ENCODE measurements around the gene FBXO31. TPM values are rescaled to one million over a fixed set of nuclear protein-coding genes. Genes with fewer than 3 reads are reported as not detected.

The FBXO31 gene
- total and polyA plus RNA-seq, 10 of the 15 experiments (the other 5 are each of a cell fraction or from before 2014, with no cell fraction given), result 0.19 to 33.1 (median 10.3) TPM

DNA sequence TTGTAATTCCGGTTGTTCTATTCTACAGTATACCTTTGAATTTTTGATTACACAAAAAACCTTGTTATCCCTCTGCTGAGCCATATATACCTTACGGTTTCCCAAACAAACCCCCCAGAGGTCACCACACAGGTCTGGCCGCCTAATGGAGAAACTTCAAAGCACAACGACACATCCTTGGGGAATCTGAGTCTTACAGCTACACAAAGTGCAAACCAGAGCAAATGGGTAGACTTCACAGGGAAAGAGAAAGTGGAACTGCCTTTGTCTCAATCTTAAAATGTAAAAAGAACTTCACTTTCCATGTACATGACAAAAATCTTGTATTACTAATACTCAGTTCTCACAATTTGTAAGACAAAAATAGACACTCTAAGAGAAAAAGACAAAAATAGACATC, 2.7 kb downstream of the FBXO31 start:
- Histone ChIP-seq H3K4me1 (ENCODE audit: control insufficient read depth, insufficient read depth, low read length) (peaks cover 10% of the 10 kb centered on the region), H3K27ac (ENCODE audit: control insufficient read depth, insufficient read depth) (peak overlapping the region; percentile 81), H3K9ac (ENCODE audit: control insufficient read depth, insufficient read depth, low read length) (peak overlapping the region; percentile 76), H3K9me3 (replicated peaks; ENCODE audit: control insufficient read depth, insufficient read depth, low read length) (no peaks in the 10 kb centered on the region), H3K79me2 (ENCODE audit: control insufficient read depth, insufficient read depth, low read length) (peaks cover 58% of the 10 kb centered on the region), H3K4me2 (ENCODE audit: control insufficient read depth, insufficient read depth) (peak overlapping the region; percentile 79), H3K27me3 (replicated peaks in 1 of 2; ENCODE audit: control insufficient read depth in 2 of 2, insufficient read depth in 2 of 2, low read length in 1 of 2) (no peaks in the 10 kb centered on the region), H3K4me3 (peak overlapping the region; percentile 77), H2AFZ (ENCODE audit: control insufficient read depth, low read depth, low read length) (peak overlapping the region; percentile 56; the same call in 1 of the 2 replicates), H3K36me3 (ENCODE audit: control insufficient read depth in 2 of 2, insufficient read depth in 2 of 2, low read length in 1 of 2) (peaks cover 0 to 3% of the 10 kb centered on the region in 2 experiments; a peak in 1 of 4 replicates), H4K20me1 (ENCODE audit: control insufficient read depth, insufficient read depth) (no peaks in the 10 kb centered on the region; the same call in 1 of the 2 replicates)
- peak; percentile 19 for DNase-seq (ENCODE audit: low read depth, low spot score)
- TSS peak; percentile 59 for BruUV-seq (replicated peaks)
- intact Hi-C loops (cut with micrococcal nuclease; ENCODE audit: unreplicated experiment) (loop anchor here (10.0 kb wide), 1 partner anchor 1074 kb away; the partner anchor contains the start of gene ZFPM1), in situ Hi-C loops (cut with MboI) (loop anchor here (10.0 kb wide), 1 partner anchor 484 kb away; the partner anchor contains the start of gene SLC7A5)
- CTCF ChIA-PET, result interaction anchor here (0.7 to 4.8 kb wide), 4 partner anchors 13 to 64 kb away, joined by 3 to 40 read pairs (median 4); partner anchors contain the start of gene C16orf95
- ATAC-seq, result 0 out of 3 replicates have a peak, but pooled peaks have one; percentile 1
- RAD21 ChIA-PET (ENCODE audit: unreplicated experiment), result interaction anchor here (0.7 to 1.1 kb wide), 2 partner anchors 13 to 62 kb away, joined by 3 to 5 read pairs; no protein-coding TSS in a partner anchor
- SMC1A ChIA-PET (ENCODE audit: uncharacterized antibody, unreplicated experiment), result interaction anchor here (0.7 to 1.2 kb wide), 2 partner anchors 8 to 57 kb away, joined by 3 to 4 read pairs; no protein-coding TSS in a partner anchor
- peak; percentile 80 for FAIRE-seq
- 4% methylated on average over 4 of the region's 4 CpGs for WGBS (ENCODE audit: insufficient coverage, insufficient replicate concordance, low lambda C conversion rate, missing lambda C conversion rate)
- POLR2A ChIA-PET, result interaction anchor here (0.6 to 4.5 kb wide), 4 partner anchors 14 to 1177 kb away, joined by 3 to 36 read pairs (median 12); partner anchors contain the start of genes C16orf95 and MAP1LC3B
- TF ChIP-seq HCFC1 (IDR thresholded peaks at IDR 0.05; ENCODE audit: low read length) (no peak), MXI1 (IDR thresholded peaks at IDR 0.05; ENCODE audit: low read depth, low read length) (no peak; the same call in 1 of the 2 replicates), E2F4 (IDR thresholded peaks at IDR 0.05; ENCODE audit: low read depth, low read length) (no peak), TCF7 (IDR thresholded peaks at IDR 0.05; ENCODE audit: borderline replicate concordance) (peak; percentile 27; the same call in 1 of the 2 replicates), FOS (IDR thresholded peaks at IDR 0.05; ENCODE audit: borderline replicate concordance, extremely low read depth, insufficient read length) (no peak), MEF2A (IDR thresholded peaks at IDR 0.05; ENCODE audit: insufficient read depth, low read depth, low read length) (peak; percentile 88), SIN3A (IDR thresholded peaks at IDR 0.05; ENCODE audit: low read depth, low read length) (no peak), EGR1 (IDR thresholded peaks at IDR 0.05; ENCODE audit: borderline replicate concordance in 1 of 2, low read depth in 2 of 2, low read length in 2 of 2) (no peak), NKRF (conservative IDR thresholded peaks at IDR 0.05) (no peak), CBX3 (IDR thresholded peaks at IDR 0.05; ENCODE audit: borderline replicate concordance, low read depth) (no peak), YY1 (IDR thresholded peaks at IDR 0.05; ENCODE audit: low read depth, low read length) (no peak), NFIC (IDR thresholded peaks at IDR 0.05; ENCODE audit: low read depth, low read length) (peak; percentile 11; the same call in 1 of the 2 replicates), HDAC6 (IDR thresholded peaks at IDR 0.05; ENCODE audit: unreplicated experiment) (no peak), SIX5 (IDR thresholded peaks at IDR 0.05; ENCODE audit: low read depth, low read length, severe bottlenecking) (no peak), ZNF592 (IDR thresholded peaks at IDR 0.05) (no peak), MYB (IDR thresholded peaks at IDR 0.05; ENCODE audit: borderline replicate concordance, low read depth, low read length) (no peak)
